Suprapubic skin (tissue), 4 donors: Measurements from ENCODE around the gene DMWD. TPM values are rescaled to one million over a fixed set of nuclear protein-coding genes. Genes with fewer than 3 reads are reported as not detected.

Experiments
- DNase-seq, 2 donors: peaks; one replicate each; pipeline ENCODE4 v3.0.0-alpha.2; 2019; ENCODE audit warnings: low spot score in 2 of 2
- H3K27ac ChIP-seq: fragments of 200-600 bp; sonication (generic); one replicate; pipeline ENCODE4 v1.5.1; 2019
- H3K27me3 ChIP-seq: fragments of 200-600 bp; sonication (generic); one replicate; pipeline ENCODE4 v1.5.1; 2019
- H3K36me3 ChIP-seq: fragments of 200-600 bp; sonication (generic); one replicate; pipeline ENCODE4 v1.5.1; 2019
- H3K4me1 ChIP-seq: fragments of 200-600 bp; sonication (generic); one replicate; pipeline ENCODE4 v1.5.1; 2019
- H3K4me3 ChIP-seq: fragments of 200-600 bp; sonication (generic); one replicate; pipeline ENCODE4 v1.5.1; 2019; ENCODE audit warnings: mild to moderate bottlenecking
- H3K9me3 ChIP-seq: fragments of 200-600 bp; sonication (generic); one replicate; pipeline ENCODE4 v1.5.1; 2019
- CTCF ChIP-seq, 2 donors: fragments of 200-600 bp in 1 of 2; fragments of 450-650 bp in 1 of 2; sonication (generic) in 1 of 2; IDR thresholded peaks; one replicate each; pipeline ENCODE4 v1.5.1; 2016 to 2019; ENCODE audit warnings: antibody characterized with exemption in 2 of 2, mild to moderate bottlenecking in 1 of 2, moderate library complexity in 1 of 2
- EP300 ChIP-seq: sonication (generic); formaldehyde crosslinking; IDR thresholded peaks from one replicate; pipeline ENCODE4 v1.6.1; 2017; ENCODE audit warnings: antibody characterized with exemption
- POLR2A ChIP-seq, 2 donors: fragments of 450-650 bp; IDR thresholded peaks; one replicate each; pipeline ENCODE4 v1.6.1; 2017; ENCODE audit warnings: antibody characterized with exemption in 2 of 2, mild to moderate bottlenecking in 2 of 2, moderate library complexity in 2 of 2
- POLR2AphosphoS5 ChIP-seq, 3 donors: sonication (generic); formaldehyde crosslinking; IDR thresholded peaks; one replicate each; pipeline ENCODE4 v1.6.1; 2017; ENCODE audit warnings: antibody characterized with exemption in 3 of 3
- WGBS: methylation state at CpG from one replicate; pipeline ENCODE4 v1.1.5; 2018; 5-methylcytosine and 5-hydroxymethylcytosine counted together
- total RNA-seq, 4 donors: library from RNA; depleted of rRNA; stranded (reverse); fragments of >200 nt; gene quantifications; one replicate each; pipeline ENCODE4 v1.1.0, GENCODE V29; 2016

Gene DMWD
- total RNA-seq, 4 donors from 2014 or later, result 22.7 to 40.6 (median 32.0) TPM

GRCh38 chr19:45762870-45763631, 29.6 kb downstream of the DMWD start:
- no peak overlapping the region for H3K27ac ChIP-seq
- 90% methylated on average over 4 of the region's 15 CpGs for WGBS
- H3K4me1 ChIP-seq, result peaks cover 32% of the 10 kb centered on the region

GRCh38 chr19:45761714-45762113, 30.9 kb downstream of the DMWD start:
- H3K36me3 ChIP-seq, result no peaks in the 10 kb centered on the region
- peaks cover 20% of the 10 kb centered on the region for H3K4me1 ChIP-seq
- 80% methylated on average over 10 of the region's 17 CpGs for WGBS
- H3K27ac ChIP-seq, result no peak overlapping the region
- TF ChIP-seq CTCF (IDR thresholded peaks at IDR 0.05) (no peak), EP300 (no peak), POLR2AphosphoS5 (IDR thresholded peaks at IDR 0.05) (no peak), POLR2A (IDR thresholded peaks at IDR 0.05) (no peak)
- no peak overlapping the region for H3K4me3 ChIP-seq
- no peaks in the 10 kb centered on the region for H3K27me3 ChIP-seq
- H3K9me3 ChIP-seq, result no peaks in the 10 kb centered on the region
- DNase-seq, result no peak

More at GRCh38 chr19:45762870-45763631, 29.6 kb downstream of the DMWD start:
- Histone ChIP-seq H3K27me3 (no peaks in the 10 kb centered on the region), H3K36me3 (no peaks in the 10 kb centered on the region), H3K9me3 (no peaks in the 10 kb centered on the region), H3K4me3 (no peak overlapping the region)
- TF ChIP-seq EP300, result no peak
- TF ChIP-seq POLR2A (IDR thresholded peaks at IDR 0.05), result no peak
- TF ChIP-seq POLR2AphosphoS5 (IDR thresholded peaks at IDR 0.05), result no peak
- TF ChIP-seq CTCF (IDR thresholded peaks at IDR 0.05), result no peak
- DNase-seq, result no peak

GRCh38 chr19:45758921-45759320, 33.7 kb downstream of the DMWD start:
- Histone ChIP-seq H3K27ac (no peak overlapping the region), H3K9me3 (no peaks in the 10 kb centered on the region), H3K36me3 (no peaks in the 10 kb centered on the region), H3K4me1 (peaks cover 2% of the 10 kb centered on the region), H3K4me3 (no peak overlapping the region), H3K27me3 (no peaks in the 10 kb centered on the region)
- 85% methylated on average over 2 of the region's 9 CpGs for WGBS
- no peak for TF ChIP-seq POLR2A (IDR thresholded peaks at IDR 0.05)
- no peak for TF ChIP-seq EP300
- no peak for TF ChIP-seq POLR2AphosphoS5 (IDR thresholded peaks at IDR 0.05)
- TF ChIP-seq CTCF (IDR thresholded peaks at IDR 0.05), result no peak
- DNase-seq, result no peak

GRCh38 chr19:45757695-45758094, 35.0 kb downstream of the DMWD start:
- Histone ChIP-seq H3K27me3 (no peaks in the 10 kb centered on the region), H3K36me3 (no peaks in the 10 kb centered on the region), H3K9me3 (no peaks in the 10 kb centered on the region), H3K4me3 (no peak overlapping the region), H3K4me1 (no peaks in the 10 kb centered on the region), H3K27ac (no peak overlapping the region)
- no peak for DNase-seq
- 73% methylated on average over 9 of the region's 9 CpGs for WGBS
- no peak for TF ChIP-seq POLR2AphosphoS5 (IDR thresholded peaks at IDR 0.05)
- TF ChIP-seq EP300, result no peak
- no peak for TF ChIP-seq POLR2A (IDR thresholded peaks at IDR 0.05)
- TF ChIP-seq CTCF (IDR thresholded peaks at IDR 0.05), result no peak

- WGBS, result 100% methylated on average over 2 of the region's 8 CpGs
- Histone ChIP-seq H3K27me3 (no peaks in the 10 kb centered on the region), H3K4me3 (no peak overlapping the region), H3K4me1 (no peaks in the 10 kb centered on the region), H3K9me3 (no peaks in the 10 kb centered on the region), H3K36me3 (no peaks in the 10 kb centered on the region), H3K27ac (no peak overlapping the region)
- no peak for DNase-seq
- TF ChIP-seq POLR2A (IDR thresholded peaks at IDR 0.05) (no peak), CTCF (IDR thresholded peaks at IDR 0.05) (no peak), EP300 (no peak), POLR2AphosphoS5 (IDR thresholded peaks at IDR 0.05) (no peak)
These were observed 38.3 kb downstream of the DMWD start for GRCh38 chr19:45754323-45754722.
